GM18498 (cell line): Measurements from ENCODE around the gene ZNF398.

Experiments used
- ATAC-seq: cut with Tn5 transposase; IDR thresholded peaks from one replicate; pipeline ENCODE4 v1.9.1; 2021; ENCODE audit warnings: mild to moderate bottlenecking, moderate library complexity; ENCODE audit not compliant: unreplicated experiment

Gene ZNF398

DNA sequence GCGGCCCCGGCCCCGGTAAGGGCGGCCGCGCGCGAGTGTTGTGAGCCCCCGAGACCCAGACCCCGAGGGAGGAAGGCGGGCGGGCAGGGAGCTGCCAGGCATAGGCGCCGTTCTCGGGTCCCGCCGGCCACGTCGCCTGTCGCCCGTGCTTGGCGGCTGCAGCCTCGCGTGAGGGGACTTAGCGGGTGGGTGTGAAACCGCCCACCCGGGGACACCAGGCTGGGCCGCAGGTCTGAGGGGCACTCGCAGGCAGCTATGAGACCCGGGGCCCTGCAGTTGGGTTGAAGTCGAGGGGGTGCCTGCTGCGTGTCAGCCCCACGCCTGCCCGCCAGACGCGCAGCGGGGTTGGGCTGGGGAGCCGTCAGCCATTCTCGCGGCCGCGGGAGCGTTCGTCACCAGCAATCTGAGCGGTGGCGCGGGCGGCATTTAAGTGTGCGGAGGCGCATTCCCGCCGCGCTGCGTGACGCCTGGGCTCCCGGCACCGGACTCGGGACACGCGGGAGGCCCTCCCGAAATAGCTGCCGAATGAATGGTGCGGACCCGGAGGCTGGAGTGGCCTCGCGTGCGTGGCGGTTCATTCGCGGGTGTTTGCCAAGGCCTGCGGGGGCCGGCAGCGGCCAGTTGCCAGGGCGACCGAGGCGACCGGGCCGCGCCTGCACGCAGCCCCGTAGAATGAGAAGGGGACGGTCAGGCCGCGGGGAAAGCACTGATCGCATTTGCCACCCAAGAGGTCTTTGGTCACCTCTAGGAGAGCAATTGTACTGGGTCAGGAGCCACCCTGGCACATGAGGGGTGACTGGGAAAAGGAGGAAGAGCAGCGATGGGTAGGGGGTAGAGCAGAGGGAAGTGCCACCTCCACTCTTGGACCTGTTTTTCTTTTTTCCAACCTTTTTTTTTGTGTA lies 750 bp downstream of the ZNF398 start:
- ATAC-seq = peak; percentile 38

- ATAC-seq = no peak
Observed at GRCh38 chr7:149150981-149151380, 3.7 kb downstream of the ZNF398 start.

GRCh38 chr7:149153346-149153745 lies 6.1 kb downstream of the ZNF398 start:
- no peak for ATAC-seq

DNA sequence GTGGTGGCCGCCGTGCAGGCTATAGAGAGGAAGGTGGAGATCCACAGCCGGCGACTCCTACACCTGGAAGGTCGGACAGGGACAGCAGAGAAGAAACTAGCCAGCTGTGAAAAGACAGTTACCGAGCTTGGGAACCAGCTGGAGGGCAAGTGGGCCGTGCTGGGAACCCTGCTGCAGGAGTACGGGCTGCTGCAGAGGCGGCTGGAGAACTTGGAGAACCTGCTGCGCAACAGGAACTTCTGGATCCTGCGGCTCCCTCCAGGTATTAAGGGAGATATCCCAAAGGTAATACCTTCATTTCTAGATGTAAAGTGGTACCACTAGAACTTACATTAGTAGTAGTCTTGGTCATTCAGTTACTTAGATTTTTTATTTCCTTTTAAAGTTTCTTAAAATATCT lies 6.8 kb downstream of the ZNF398 start:
- no peak for ATAC-seq

- ATAC-seq = no peak
Observed at GRCh38 chr7:149156898-149157297, 9.6 kb downstream of the ZNF398 start.

DNA sequence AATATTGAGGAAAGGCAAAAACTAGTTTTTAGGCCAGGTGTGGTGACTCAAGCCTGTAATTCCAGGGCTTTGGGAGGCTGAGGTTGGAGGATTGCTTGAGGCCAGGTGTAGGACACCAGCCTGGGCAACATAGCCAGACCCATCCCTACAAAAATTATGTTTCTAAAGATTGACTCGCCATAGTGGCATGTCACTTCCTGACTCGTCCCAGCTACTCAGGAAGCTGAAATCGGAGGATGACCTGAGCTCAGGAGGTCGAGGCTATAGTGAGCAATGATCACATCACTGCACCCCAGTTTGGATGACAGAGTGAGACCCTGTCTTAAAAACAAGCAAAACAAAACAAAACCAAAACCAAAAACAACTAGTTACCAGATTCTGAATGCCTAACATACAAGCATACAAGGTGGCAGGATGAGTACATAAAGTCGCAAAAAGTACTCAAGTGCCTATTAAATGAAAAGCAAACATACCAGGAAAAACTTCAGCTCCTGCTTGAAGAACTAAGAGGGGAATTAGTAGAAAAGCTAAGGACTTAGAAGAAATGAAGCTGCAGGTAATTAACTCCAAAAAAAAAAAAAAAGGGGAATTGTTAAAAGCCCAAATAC lies 14.1 kb downstream of the ZNF398 start:
- ATAC-seq = no peak

DNA sequence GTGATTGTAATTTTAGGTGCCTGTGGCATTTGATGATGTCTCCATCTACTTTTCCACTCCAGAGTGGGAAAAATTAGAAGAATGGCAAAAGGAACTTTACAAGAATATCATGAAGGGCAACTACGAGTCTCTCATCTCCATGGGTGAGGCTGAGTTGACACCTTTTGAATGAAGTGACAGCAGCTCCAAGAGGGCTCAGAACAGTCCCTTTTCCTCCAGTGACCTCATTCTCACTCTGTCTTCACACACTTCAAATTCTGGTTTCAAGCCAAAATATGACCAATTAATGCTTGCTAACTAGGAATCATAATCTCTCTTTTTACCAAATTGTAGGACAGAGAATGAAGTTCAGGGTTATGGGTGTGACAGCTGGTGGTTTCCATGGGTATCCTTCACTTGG lies 18.9 kb downstream of the ZNF398 start:
- ATAC-seq = no peak

GRCh38 chr7:149166630-149167352 lies 19.5 kb downstream of the ZNF398 start:
- ATAC-seq = no peak

- no peak for ATAC-seq
Observed at GRCh38 chr7:149171892-149172533, 24.8 kb downstream of the ZNF398 start.

DNA sequence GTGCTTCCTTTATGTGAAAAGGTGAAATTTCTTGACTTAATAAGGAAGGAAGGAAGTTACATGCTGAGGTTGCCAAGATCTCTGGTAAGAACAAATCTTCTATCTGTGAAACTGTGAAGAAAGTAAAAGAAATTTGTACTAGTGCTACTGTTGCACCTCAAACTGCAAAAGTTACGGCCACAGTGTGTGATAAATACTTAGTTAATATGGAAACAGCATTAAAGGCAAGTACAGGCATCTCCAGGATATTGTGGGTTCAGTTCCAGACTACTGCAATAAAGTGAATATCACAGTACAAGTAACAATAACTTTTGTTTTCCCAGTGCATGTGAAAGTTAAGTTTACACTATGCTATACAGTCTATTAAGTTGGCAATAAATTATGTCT lies 25.3 kb downstream of the ZNF398 start:
- no peak for ATAC-seq

- no peak for ATAC-seq
Observed at GRCh38 chr7:149175150-149175549, 27.9 kb downstream of the ZNF398 start.

- no peak for ATAC-seq
Observed at GRCh38 chr7:149179241-149179640, 32.0 kb downstream of the ZNF398 start.

DNA sequence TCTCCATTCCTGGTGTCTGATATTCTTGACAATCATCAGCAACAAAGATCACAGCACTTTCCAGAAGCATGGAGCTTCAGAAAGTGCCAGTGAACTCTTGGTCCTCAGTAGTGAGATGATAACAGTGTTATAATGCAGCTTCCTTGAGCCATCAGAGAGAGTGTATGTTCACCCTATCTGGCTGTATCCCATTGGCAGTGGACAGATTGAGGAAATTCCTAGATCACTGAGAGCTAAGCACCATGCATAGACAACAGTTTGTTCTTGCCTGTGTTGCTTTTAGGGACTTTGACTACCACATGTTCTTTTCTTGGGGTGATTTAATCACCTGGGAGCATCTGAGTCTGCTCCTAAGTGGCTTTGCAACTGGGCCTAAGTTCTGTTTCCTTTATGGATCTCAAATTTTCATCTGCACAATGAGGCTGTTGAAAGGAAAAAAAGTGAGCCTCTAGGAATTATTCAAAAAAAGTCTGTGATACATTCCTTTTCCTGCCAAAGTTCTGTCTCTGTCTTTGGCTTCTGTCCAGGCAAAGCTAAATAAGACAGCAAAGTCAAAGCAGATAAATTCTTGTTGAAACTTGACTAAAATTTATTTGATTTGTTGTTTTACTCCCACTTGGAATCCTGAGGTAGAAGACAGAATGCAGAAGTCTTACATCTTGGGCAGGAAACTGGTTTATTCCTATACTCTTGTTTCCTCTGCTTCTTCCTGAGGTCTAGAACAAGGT lies 33.6 kb downstream of the ZNF398 start:
- no peak for ATAC-seq

GRCh38 chr7:149181450-149181790 lies 34.2 kb downstream of the ZNF398 start:
- no peak for ATAC-seq

DNA sequence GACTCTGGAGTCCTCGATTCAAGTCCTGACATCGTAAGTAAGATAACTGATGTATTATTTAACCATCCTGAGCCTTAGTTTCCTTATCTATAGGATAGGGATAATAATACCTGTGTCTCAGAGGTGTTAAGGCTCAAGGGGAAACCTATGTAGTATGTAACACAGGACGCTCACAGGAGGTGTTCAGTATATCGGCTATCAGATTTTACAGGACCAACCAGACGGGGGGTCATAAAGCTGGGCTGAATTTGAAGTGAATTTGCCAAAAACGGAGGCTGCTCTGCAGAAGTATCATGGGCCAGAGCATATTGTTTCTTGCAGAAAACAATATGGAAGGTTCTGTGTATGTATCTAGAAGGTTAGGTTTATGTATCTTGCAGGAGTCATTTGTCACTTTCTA lies 37.0 kb downstream of the ZNF398 start:
- ATAC-seq = no peak

GRCh38 chr7:149188213-149188612 lies 41.0 kb downstream of the ZNF398 start:
- ATAC-seq = no peak

DNA sequence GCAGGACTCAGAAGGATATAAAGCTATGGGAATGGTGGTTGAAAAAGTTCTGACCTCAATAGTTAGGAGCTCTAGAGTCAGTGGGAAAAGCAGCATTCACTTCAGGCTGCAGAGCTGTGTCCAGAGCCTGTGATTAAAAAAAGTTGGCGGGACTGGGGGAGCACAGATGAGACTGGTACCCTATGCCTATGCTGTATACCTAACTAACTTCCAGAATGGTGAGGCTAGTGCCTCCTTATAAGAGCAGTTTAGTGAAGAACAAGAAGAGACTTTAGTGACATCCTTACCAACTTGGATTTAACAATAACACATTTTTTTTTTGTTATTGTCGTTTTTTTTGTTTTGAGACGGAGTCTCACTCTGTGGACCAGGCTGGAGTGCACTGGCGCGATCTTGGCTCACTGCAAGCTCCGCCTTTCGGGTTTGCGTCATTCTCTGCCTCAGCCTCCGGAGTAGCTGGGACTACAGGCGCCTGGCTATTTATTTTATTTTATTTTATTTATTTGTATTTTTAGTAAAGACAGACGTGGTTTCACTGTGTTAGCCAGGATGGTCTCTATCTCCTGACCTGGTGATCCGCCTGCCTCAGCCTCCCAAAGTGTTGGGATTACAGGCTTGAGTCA lies 41.5 kb downstream of the ZNF398 start:
- no peak for ATAC-seq

GRCh38 chr7:149191851-149192250 lies 44.6 kb downstream of the ZNF398 start:
- ATAC-seq = no peak

DNA sequence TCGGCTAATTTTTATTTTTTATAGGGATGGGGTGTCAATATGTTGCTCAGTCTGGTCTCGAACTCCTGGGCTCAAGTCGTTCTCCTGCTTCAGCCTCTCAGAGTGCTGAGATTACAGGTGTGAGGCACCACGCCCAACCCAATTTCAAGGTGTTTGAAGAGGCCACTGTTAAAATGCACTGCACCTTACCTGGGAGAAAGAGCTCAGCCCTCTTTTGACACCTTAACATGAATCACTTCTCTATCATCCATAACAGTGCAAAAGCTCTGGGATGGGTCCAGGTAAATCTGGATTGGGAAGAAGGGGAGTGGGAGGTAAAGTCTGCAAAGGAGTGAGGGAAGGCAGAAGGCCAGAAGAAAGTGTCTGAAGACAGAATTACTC lies 47.5 kb downstream of the ZNF398 start:
- ATAC-seq = no peak
